ENCODE results near the gene ARL8A. TPM values are rescaled to one million over a fixed set of nuclear protein-coding genes. Genes with fewer than 3 reads are reported as not detected.

ARL8A gene
- total and polyA plus RNA-seq, 4 donors, result 8.4 to 25.7 (median 20.2) TPM

DNA sequence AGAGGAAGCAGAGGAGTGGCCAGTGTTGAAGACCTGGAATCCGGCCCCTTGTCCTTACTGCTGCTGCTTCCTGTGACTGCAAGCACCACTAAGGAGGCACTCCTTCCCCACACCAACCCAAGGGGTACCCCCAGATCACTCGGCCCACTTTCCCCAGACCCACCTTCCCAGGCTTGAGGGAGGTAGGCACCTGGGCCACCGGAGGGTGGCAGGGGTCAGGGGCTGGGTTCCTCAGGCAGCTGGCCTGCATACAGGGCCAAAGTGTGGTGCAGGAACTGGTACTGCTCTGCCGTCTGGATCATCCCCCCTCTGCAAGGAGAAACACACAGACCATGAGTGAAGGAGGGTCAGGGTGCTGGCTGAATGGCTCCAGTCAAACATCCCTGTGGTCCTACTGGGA, 3.9 kb upstream of the ARL8A start:
- 86% methylated on average over 4 of the region's 4 CpGs for WGBS

More for the DNA sequence above, 3.9 kb upstream of the ARL8A start:
- TF ChIP-seq, protein P1, sequence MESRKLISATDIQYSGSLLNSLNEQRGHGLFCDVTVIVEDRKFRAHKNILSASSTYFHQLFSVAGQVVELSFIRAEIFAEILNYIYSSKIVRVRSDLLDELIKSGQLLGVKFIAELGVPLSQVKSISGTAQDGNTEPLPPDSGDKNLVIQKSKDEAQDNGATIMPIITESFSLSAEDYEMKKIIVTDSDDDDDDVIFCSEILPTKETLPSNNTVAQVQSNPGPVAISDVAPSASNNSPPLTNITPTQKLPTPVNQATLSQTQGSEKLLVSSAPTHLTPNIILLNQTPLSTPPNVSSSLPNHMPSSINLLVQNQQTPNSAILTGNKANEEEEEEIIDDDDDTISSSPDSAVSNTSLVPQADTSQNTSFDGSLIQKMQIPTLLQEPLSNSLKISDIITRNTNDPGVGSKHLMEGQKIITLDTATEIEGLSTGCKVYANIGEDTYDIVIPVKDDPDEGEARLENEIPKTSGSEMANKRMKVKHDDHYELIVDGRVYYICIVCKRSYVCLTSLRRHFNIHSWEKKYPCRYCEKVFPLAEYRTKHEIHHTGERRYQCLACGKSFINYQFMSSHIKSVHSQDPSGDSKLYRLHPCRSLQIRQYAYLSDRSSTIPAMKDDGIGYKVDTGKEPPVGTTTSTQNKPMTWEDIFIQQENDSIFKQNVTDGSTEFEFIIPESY (IDR thresholded peaks at IDR 0.05), result no peak
- TF ChIP-seq, protein P2, sequence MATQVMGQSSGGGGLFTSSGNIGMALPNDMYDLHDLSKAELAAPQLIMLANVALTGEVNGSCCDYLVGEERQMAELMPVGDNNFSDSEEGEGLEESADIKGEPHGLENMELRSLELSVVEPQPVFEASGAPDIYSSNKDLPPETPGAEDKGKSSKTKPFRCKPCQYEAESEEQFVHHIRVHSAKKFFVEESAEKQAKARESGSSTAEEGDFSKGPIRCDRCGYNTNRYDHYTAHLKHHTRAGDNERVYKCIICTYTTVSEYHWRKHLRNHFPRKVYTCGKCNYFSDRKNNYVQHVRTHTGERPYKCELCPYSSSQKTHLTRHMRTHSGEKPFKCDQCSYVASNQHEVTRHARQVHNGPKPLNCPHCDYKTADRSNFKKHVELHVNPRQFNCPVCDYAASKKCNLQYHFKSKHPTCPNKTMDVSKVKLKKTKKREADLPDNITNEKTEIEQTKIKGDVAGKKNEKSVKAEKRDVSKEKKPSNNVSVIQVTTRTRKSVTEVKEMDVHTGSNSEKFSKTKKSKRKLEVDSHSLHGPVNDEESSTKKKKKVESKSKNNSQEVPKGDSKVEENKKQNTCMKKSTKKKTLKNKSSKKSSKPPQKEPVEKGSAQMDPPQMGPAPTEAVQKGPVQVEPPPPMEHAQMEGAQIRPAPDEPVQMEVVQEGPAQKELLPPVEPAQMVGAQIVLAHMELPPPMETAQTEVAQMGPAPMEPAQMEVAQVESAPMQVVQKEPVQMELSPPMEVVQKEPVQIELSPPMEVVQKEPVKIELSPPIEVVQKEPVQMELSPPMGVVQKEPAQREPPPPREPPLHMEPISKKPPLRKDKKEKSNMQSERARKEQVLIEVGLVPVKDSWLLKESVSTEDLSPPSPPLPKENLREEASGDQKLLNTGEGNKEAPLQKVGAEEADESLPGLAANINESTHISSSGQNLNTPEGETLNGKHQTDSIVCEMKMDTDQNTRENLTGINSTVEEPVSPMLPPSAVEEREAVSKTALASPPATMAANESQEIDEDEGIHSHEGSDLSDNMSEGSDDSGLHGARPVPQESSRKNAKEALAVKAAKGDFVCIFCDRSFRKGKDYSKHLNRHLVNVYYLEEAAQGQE (IDR thresholded peaks at IDR 0.05), result no peak
- TF ChIP-seq HNF4G (IDR thresholded peaks at IDR 0.05), result no peak
- TF ChIP-seq, protein P3, sequence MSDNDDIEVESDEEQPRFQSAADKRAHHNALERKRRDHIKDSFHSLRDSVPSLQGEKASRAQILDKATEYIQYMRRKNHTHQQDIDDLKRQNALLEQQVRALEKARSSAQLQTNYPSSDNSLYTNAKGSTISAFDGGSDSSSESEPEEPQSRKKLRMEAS (IDR thresholded peaks at IDR 0.05), result no peak
- no peak for TF ChIP-seq RAD21 (IDR thresholded peaks at IDR 0.05)
- TF ChIP-seq, protein P4, sequence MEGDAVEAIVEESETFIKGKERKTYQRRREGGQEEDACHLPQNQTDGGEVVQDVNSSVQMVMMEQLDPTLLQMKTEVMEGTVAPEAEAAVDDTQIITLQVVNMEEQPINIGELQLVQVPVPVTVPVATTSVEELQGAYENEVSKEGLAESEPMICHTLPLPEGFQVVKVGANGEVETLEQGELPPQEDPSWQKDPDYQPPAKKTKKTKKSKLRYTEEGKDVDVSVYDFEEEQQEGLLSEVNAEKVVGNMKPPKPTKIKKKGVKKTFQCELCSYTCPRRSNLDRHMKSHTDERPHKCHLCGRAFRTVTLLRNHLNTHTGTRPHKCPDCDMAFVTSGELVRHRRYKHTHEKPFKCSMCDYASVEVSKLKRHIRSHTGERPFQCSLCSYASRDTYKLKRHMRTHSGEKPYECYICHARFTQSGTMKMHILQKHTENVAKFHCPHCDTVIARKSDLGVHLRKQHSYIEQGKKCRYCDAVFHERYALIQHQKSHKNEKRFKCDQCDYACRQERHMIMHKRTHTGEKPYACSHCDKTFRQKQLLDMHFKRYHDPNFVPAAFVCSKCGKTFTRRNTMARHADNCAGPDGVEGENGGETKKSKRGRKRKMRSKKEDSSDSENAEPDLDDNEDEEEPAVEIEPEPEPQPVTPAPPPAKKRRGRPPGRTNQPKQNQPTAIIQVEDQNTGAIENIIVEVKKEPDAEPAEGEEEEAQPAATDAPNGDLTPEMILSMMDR (IDR thresholded peaks at IDR 0.05; ENCODE audit: low read depth, low read length, missing input control), result no peak
- no peak for TF ChIP-seq RXRA (IDR thresholded peaks at IDR 0.05)
- TF ChIP-seq, protein P5, sequence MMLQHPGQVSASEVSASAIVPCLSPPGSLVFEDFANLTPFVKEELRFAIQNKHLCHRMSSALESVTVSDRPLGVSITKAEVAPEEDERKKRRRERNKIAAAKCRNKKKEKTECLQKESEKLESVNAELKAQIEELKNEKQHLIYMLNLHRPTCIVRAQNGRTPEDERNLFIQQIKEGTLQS (IDR thresholded peaks at IDR 0.05), result no peak
- TF ChIP-seq JUND (IDR thresholded peaks at IDR 0.05), result no peak
- TF ChIP-seq SP1 (IDR thresholded peaks at IDR 0.05), result no peak
- no peak for TF ChIP-seq TAF1 (conservative IDR thresholded peaks at IDR 0.05)
- TF ChIP-seq FOXA1 (IDR thresholded peaks at IDR 0.05), result no peak
- TF ChIP-seq FOXA2 (IDR thresholded peaks at IDR 0.05), result no peak
- no peak for TF ChIP-seq YY1 (IDR thresholded peaks at IDR 0.05)
- TF ChIP-seq NR2F2 (IDR thresholded peaks at IDR 0.05), result no peak
- TF ChIP-seq GABPA (IDR thresholded peaks at IDR 0.05 in 1 of 2, conservative IDR thresholded peaks at IDR 0.05 in 1 of 2), result no peak
- TF ChIP-seq HNF4A (conservative IDR thresholded peaks at IDR 0.05), result no peak
- no peak for TF ChIP-seq EGR1 (IDR thresholded peaks at IDR 0.05; ENCODE audit: low read depth in 2 of 2)
- no peak overlapping the region for H3K4me3 ChIP-seq (ENCODE audit: low read depth in 1 of 3, low read length in 3 of 3)
- no peaks in the 10 kb centered on the region for H3K36me3 ChIP-seq (ENCODE audit: control insufficient read depth in 4 of 4, insufficient read depth in 3 of 4, low read depth in 1 of 4, low read length in 3 of 4)
- no peak for DNase-seq (ENCODE audit: low spot score)
- H3K27ac ChIP-seq (ENCODE audit: low read depth in 1 of 2, low read length in 2 of 2), result no peak overlapping the region
- no peak overlapping the region for H3K9ac ChIP-seq (ENCODE audit: low read depth in 1 of 2, low read length in 2 of 2)
- H3K4me1 ChIP-seq (ENCODE audit: control insufficient read depth in 4 of 4, insufficient read depth in 4 of 4, low read length in 3 of 4), result peaks cover 0 to 10% (median 6%) of the 10 kb centered on the region in 4 donors
- no peaks in the 10 kb centered on the region for H3K27me3 ChIP-seq (ENCODE audit: control insufficient read depth in 4 of 4, insufficient read depth in 4 of 4, low read length in 3 of 4)
- H3K9me3 ChIP-seq (ENCODE audit: control insufficient read depth in 4 of 4, low read length in 3 of 4), result no peaks in the 10 kb centered on the region
